DOHH2 (cell line): ENCODE data around the gene HOXA2.

Experiments used
- H3F3A ChIP-seq: fragments of 200-600 bp; sonication (generic), shearing (Covaris generic); 2 replicates; pipeline ENCODE4 v1.6.0; 2016; ENCODE audit warnings: antibody characterized with exemption, mild to moderate bottlenecking; ENCODE audit not compliant: control insufficient read depth, insufficient read depth
- H3K27ac ChIP-seq: fragments of 200-600 bp; sonication (generic); 2 replicates; pipeline ENCODE4 v1.5.1; 2014; ENCODE audit warnings: low read depth, mild to moderate bottlenecking, low read length, moderate library complexity
- H3K27me3 ChIP-seq: fragments of 200-600 bp; sonication (generic); 2 replicates; pipeline ENCODE4 v1.6.1; 2014; ENCODE audit warnings: mild to moderate bottlenecking, low read length, mixed read lengths; ENCODE audit not compliant: control insufficient read depth
- H3K36me3 ChIP-seq: fragments of 200-600 bp; sonication (generic); 2 replicates; pipeline ENCODE4 v1.6.1; 2014; ENCODE audit warnings: mild to moderate bottlenecking, low read length, moderate library complexity, mixed read lengths; ENCODE audit not compliant: control insufficient read depth
- H3K4me1 ChIP-seq: fragments of 200-600 bp; sonication (generic); 2 replicates; pipeline ENCODE4 v1.6.1; 2014; ENCODE audit warnings: mild to moderate bottlenecking, low read length, mixed read lengths; ENCODE audit not compliant: control insufficient read depth
- H3K4me2 ChIP-seq: fragments of 200-600 bp; sonication (generic); 2 replicates; pipeline ENCODE4 v1.6.0; 2014; ENCODE audit warnings: mild to moderate bottlenecking, low read length, moderate library complexity
- H3K4me3 ChIP-seq: fragments of 200-600 bp; sonication (generic); 2 replicates; pipeline ENCODE4 v1.5.1; 2014; ENCODE audit warnings: mild to moderate bottlenecking, low read length, mixed read lengths
- H3K79me2 ChIP-seq: fragments of 200-600 bp; sonication (generic); 2 replicates; pipeline ENCODE4 v1.6.1; 2014; ENCODE audit warnings: mild to moderate bottlenecking, low read length, mixed read lengths; ENCODE audit not compliant: control insufficient read depth
- H3K9me2 ChIP-seq: fragments of 200-600 bp; sonication (generic); replicated peaks from 2 replicates; pipeline ENCODE4 v1.6.1; 2014; ENCODE audit warnings: mild to moderate bottlenecking, low read length, mixed read lengths; ENCODE audit not compliant: control insufficient read depth
- H3K9me3 ChIP-seq: fragments of 200-600 bp; sonication (generic); 2 replicates; pipeline ENCODE4 v1.6.1; 2014; ENCODE audit warnings: antibody characterized with exemption, low read length, mixed read lengths; ENCODE audit not compliant: control insufficient read depth, insufficient read depth
- H4K20me1 ChIP-seq: fragments of 200-600 bp; sonication (generic); 2 replicates; pipeline ENCODE4 v1.6.0; 2014; ENCODE audit warnings: low read depth, mild to moderate bottlenecking, antibody characterized with exemption, low read length, moderate library complexity; ENCODE audit not compliant: control insufficient read depth, insufficient read depth
- CTCF ChIP-seq: fragments of 200-600 bp; sonication (generic); IDR thresholded peaks from one replicate; pipeline ENCODE4 v1.5.1; 2014; ENCODE audit warnings: antibody characterized with exemption, mild to moderate bottlenecking, low read depth, low read length; ENCODE audit not compliant: poor library complexity, severe bottlenecking
- EZH2phosphoT487 ChIP-seq: fragments of 200-600 bp; sonication (generic); IDR thresholded peaks from 2 replicates; pipeline ENCODE4 v1.6.1; 2017; ENCODE audit warnings: borderline replicate concordance, mild to moderate bottlenecking, antibody characterized with exemption, low read length, moderate library complexity, mixed read lengths

Gene HOXA2

GRCh38 chr7:27097686-27098577 is 4.6 kb downstream of the HOXA2 start:
- Histone ChIP-seq H3K4me2 (peak overlapping the region; percentile 89), H3K36me3 (no peaks in the 10 kb centered on the region), H3K27me3 (peaks cover 14% of the 10 kb centered on the region), H3K79me2 (peaks cover 15% of the 10 kb centered on the region), H3K4me3 (peak overlapping the region; percentile 90), H3K9me3 (no peaks in the 10 kb centered on the region), H3K9me2 (no peaks in the 10 kb centered on the region), H4K20me1 (no peaks in the 10 kb centered on the region), H3K4me1 (peaks cover 26% of the 10 kb centered on the region), H3K27ac (no peak overlapping the region), H3F3A (peaks cover 3% of the 10 kb centered on the region; the same call in 1 of the 2 replicates)
- no peak for TF ChIP-seq CTCF
- no peak for TF ChIP-seq EZH2phosphoT487

DNA sequence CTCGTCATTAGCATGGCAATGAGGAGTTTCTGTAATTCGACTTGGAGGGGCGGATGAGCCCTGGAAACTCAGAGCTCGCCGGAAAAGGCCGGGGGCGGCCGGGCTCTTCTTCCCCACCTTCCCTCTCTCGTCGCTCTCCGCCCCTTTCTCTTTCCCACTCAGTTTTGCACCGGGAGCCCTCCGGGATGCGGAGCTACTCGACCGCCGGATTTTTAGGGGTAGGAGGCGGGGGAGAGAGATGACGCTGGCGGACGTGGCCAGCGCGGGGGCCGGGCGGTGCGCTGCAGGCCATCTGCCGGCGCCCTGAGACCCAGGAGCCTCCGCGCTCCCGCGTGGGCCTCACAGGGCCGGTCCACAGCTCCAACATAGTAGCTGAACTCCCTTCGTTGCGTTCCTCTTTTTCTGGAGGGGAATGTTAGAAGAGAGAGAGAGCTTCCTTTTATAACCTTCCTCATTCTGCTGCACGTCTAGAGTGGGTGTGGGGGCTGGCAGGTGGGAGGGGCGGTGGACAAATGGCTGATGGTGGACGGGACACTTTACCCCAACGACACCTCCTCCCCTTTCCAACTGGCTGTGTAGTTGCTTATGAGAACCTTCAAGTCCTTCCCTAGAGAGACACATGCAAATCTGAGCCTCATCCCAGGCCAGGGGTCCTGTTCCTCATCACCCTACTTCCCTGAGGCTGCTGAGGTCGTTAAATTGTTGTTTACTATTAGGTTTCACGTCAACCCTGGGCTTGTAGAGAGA is 5.5 kb downstream of the HOXA2 start:
- TF ChIP-seq CTCF: no peak
- Histone ChIP-seq H3K4me1 (peaks cover 35% of the 10 kb centered on the region), H3K36me3 (no peaks in the 10 kb centered on the region), H3K4me2 (peak overlapping the region; percentile 89), H3K9me2 (no peaks in the 10 kb centered on the region), H4K20me1 (no peaks in the 10 kb centered on the region), H3K27ac (peak overlapping the region; percentile 26), H3F3A (peaks cover 3% of the 10 kb centered on the region; the same call in 1 of the 2 replicates), H3K27me3 (peaks cover 8% of the 10 kb centered on the region), H3K79me2 (peaks cover 15% of the 10 kb centered on the region), H3K9me3 (no peaks in the 10 kb centered on the region), H3K4me3 (peak overlapping the region; percentile 90)

DNA sequence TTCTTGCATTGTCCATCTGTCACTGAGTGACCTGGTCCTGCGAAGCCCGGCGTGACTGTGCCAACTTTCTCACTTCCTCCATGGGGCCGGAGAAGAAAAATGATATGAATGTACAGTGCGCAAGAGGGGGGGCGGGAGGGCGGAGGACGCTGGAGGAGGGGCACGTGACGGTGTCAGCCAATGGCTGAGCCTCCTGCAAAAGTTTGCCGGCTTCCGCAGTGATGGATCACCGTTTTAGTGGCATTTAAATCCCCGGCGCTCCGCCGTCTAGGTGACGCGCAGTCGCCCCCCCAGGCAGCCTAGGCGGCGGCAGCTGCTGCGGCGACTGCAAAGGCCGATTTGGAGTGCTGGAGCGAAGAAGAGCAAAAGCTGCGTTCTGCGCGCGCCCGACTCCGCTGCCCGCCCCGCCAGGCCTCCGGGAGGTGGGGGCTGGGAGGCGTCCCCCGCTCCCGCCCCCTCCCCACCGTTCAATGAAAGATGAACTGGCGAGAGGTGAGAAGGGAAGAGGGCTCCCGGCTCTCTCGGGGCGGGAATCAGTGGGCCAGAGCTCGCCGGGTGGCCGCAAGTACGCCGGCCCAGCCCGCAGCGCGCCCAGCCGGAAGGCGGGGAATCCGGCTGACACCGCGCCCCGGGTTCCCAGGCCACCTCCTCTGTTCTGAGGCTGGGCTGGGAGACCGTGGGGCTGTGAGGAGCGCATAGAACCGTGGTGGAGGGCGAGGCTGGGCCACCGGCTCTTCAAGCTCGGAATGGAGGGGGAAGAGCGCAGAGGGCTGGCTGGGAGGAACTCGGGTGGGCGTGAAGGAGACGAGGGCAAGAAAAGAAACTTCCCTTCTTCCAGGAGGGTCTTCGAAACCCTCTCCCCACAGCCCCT is 6.4 kb downstream of the HOXA2 start, which contains the start of gene HOXA1:
HOXA1 (minus strand) TSS at position 104 of the 871 bp plus-strand sequence; CDS start at position 16, 88 bp downstream.
- Histone ChIP-seq H3K4me1 (peaks cover 36% of the 10 kb centered on the region), H4K20me1 (no peaks in the 10 kb centered on the region), H3K4me3 (peak within 1 kb of the TSS; percentile 90), H3K27ac (peak within 1 kb of the TSS; percentile 26), H3K9me3 (no peaks in the 10 kb centered on the region), H3K4me2 (peak within 1 kb of the TSS; percentile 89), H3K79me2 (peaks cover 15% of the 10 kb centered on the region), H3K27me3 (peaks cover 12% of the 10 kb centered on the region), H3K36me3 (no peaks in the 10 kb centered on the region), H3F3A (peaks cover 3% of the 10 kb centered on the region; the same call in 1 of the 2 replicates), H3K9me2 (no peaks in the 10 kb centered on the region)
- peak; percentile 31 for TF ChIP-seq CTCF
- TF ChIP-seq EZH2phosphoT487: peak; percentile 15; the same call in 1 of the 2 replicates
